Esophagus muscularis mucosa (tissue), 3 donors: ENCODE results near the gene HOXA9.

Source experiments
- CTCF ChIP-seq, 3 experiments: fragments of 200-600 bp in 2 of 3; fragments of 450-650 bp in 1 of 3; sonication (generic) in 2 of 3; IDR thresholded peaks; one replicate each; pipeline ENCODE4 v1.5.1; 2017 to 2019; ENCODE audit warnings: antibody characterized with exemption in 3 of 3, mild to moderate bottlenecking in 2 of 3, moderate library complexity in 1 of 3
- POLR2A ChIP-seq: fragments of 450-650 bp; IDR thresholded peaks from one replicate; pipeline ENCODE4 v1.6.1; 2017; ENCODE audit warnings: antibody characterized with exemption, moderate library complexity, mild to moderate bottlenecking, low read depth

GRCh38 chr7:27161214-27161720, 4.1 kb downstream of the HOXA9 start:
- TF ChIP-seq CTCF (IDR thresholded peaks at IDR 0.05): peak in 1 of 3 experiments; percentile 4
- TF ChIP-seq POLR2A: no peak
